Heart right ventricle (tissue), 16 donors: Measurements from ENCODE around the gene IQSEC1. TPM values are rescaled to one million over a fixed set of nuclear protein-coding genes. Genes with fewer than 3 reads are reported as not detected.

Source experiments
- ATAC-seq, 8 donors: fragments of 200-7000 bp; cut with Tn5 transposase; one replicate each; pipeline ENCODE4 v1.9.1; 2020; ENCODE audit warnings: mild to moderate bottlenecking in 8 of 8, moderate library complexity in 8 of 8, moderate number of reproducible peaks in 1 of 8
- DNase-seq, 2 donors: peaks; one replicate each; pipeline ENCODE4 v3.0.0-alpha.2; 2020
- H3K27ac ChIP-seq, 10 donors: fragments of 200-600 bp; sonication (generic) in 2 of 10; one replicate each; pipeline versions ENCODE4 v1.5.0 to v1.8.0; 2020 to 2022; ENCODE audit warnings: mild to moderate bottlenecking in 3 of 10
- H3K27me3 ChIP-seq, 7 donors: fragments of 200-600 bp; one replicate each; pipeline ENCODE4 v1.8.0; 2021 to 2022; ENCODE audit warnings: mild to moderate bottlenecking in 2 of 7
- H3K36me3 ChIP-seq, 9 donors: fragments of 200-600 bp; sonication (generic) in 1 of 9; one replicate each; pipeline versions ENCODE4 v1.5.0 to v1.8.0; 2020 to 2022; ENCODE audit warnings: mild to moderate bottlenecking in 2 of 9
- H3K4me1 ChIP-seq, 9 donors: fragments of 200-600 bp; sonication (generic) in 1 of 9; one replicate each; pipeline versions ENCODE4 v1.5.0 to v1.8.0; 2020 to 2022; ENCODE audit warnings: mild to moderate bottlenecking in 4 of 9
- H3K4me3 ChIP-seq, 10 donors: fragments of 200-600 bp; sonication (generic) in 2 of 10; one replicate each; pipeline versions ENCODE4 v1.5.0 to v1.8.0; 2020 to 2022; ENCODE audit warnings: mild to moderate bottlenecking in 7 of 10, moderate library complexity in 2 of 10
- H3K9me3 ChIP-seq, 11 donors: fragments of 200-600 bp in 10 of 11; sonication (generic) in 2 of 11; one replicate each; pipeline versions ENCODE4 v1.5.0 to v1.8.0; 2013 to 2022; ENCODE audit warnings: mild to moderate bottlenecking in 2 of 11, control low read depth in 1 of 11, moderate library complexity in 1 of 11
- WGBS, 2 donors: extraction: QIAGEN DNeasy Blood & Tissue Kit; methylation state at CpG; one replicate each; pipeline ENCODE4 v1.1.7; 2013; ENCODE audit warnings: inconsistent platforms in 1 of 2; 5-methylcytosine and 5-hydroxymethylcytosine counted together
- intact Hi-C, 10 donors: fragments of 100-400 bp; cut with DNase I; formaldehyde crosslinking; loops; one replicate each; pipeline versions ENCODE4 v1.11.1 to v1.14.2; 2022
- polyA plus RNA-seq, 2 donors: library from polyadenylated mRNA; stranded (reverse); fragments of 200-250 nt; gene quantifications; one replicate each; pipeline ENCODE4 v1.2.3, GENCODE V29; 2013
- total RNA-seq, 10 donors: library from RNA; stranded (reverse); fragmentation: NEBNext Ultra II Directional in 3 of 10; extraction: Animal tissue kit (Norgen Biotek cat#: 25700) in 3 of 10; gene quantifications; one replicate each; pipeline versions ENCODE4 v1.2.1 to v1.2.4, GENCODE V29; 2021 to 2023
- TF ChIP-seq, protein P1 (sequence below), 9 donors: fragments of 200-600 bp; sonication (generic) in 2 of 9; IDR thresholded peaks; one replicate each; pipeline versions ENCODE4 v1.5.0 to v1.8.0; 2021 to 2022; ENCODE audit warnings: antibody characterized with exemption in 9 of 9, mild to moderate bottlenecking in 5 of 9, moderate library complexity in 1 of 9
- donor health status: Arrhythmogenic right ventricular cardiomyopathy.
- donor health status: ischemic (EF 13 %, LVEDD 7.1; RV severe dilation, severe dysfunction).
- donor health status: healthy with polysubstance abuse.
- donor health status: DM: no; HTN: yes; CAD: no.
- donor health status: DM: no; HTN: no; CAD: no.
- donor health status: ischemic (EF 25% LVEDD 6.9; RV normal size, moderate dysfunction).
- donor health status: ischemic (EF 25% LVEDD 5.7; RV mildly dilated, moderate dysfunction).
- donor health status: healthy.
- donor health status: DM: yes; HTN: yes; CAD: no.
- donor health status: Ischemic cardiomyopathy.
- donor health status: ischemic (EF 35%, LVEDD 5.7; RV mildly dilated, moderate dysfunction).
- donor health status: nonischemic (EF 11% LVEDD 7.7; RV severe dilation, severe dysfunction).
- donor health status: DM: yes; HTN: yes; CAD: no.
- donor health status: PGD.
- donor health status: ischemic (EF 29% LVEDD 5.4; RV normal size, mild dysfunction).
- donor health status: nonischemic (EF 23%, LVEDD 6.1; RV moderate dilation, normal function).

Gene IQSEC1
- total and polyA plus RNA-seq, 12 donors = 13.1 to 73.9 (median 60.4) TPM

DNA sequence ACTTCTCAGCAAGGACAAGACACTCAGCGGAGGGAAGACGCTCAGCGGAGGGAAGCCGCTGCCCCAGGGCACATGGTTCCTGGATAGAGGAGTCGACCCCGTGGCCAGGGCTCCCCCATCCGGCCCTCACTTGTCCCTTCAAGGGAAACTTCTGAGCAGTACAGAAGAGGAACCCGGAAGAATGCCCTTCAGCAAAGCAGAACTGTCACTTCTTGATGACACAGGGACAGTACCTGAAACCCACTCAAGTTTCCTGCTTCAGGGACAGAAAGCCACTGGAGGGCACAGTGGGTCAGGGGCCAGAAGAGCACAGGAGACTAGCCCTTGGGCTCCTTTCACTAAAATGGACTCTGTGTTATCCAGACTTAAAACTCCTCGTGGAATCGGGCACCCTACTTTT lies 134.1 kb downstream of the IQSEC1 start:
- intact Hi-C loops = loop anchor here in 1 of 10 donors (10.0 kb wide), 1 partner anchor 46 kb away; no protein-coding TSS in a partner anchor
- peaks cover 49 to 100% (median 86%) of the 10 kb centered on the region in 9 donors for H3K4me1 ChIP-seq
- 75 to 80% methylated on average over 10 of the region's 10 CpGs for WGBS, 2 donors
- DNase-seq (no peak), ATAC-seq (no peak)
- H3K36me3 ChIP-seq = peaks cover 0 to 95% (median 25%) of the 10 kb centered on the region in 9 donors
- no peaks in the 10 kb centered on the region for H3K27me3 ChIP-seq
- TF ChIP-seq, protein P1, sequence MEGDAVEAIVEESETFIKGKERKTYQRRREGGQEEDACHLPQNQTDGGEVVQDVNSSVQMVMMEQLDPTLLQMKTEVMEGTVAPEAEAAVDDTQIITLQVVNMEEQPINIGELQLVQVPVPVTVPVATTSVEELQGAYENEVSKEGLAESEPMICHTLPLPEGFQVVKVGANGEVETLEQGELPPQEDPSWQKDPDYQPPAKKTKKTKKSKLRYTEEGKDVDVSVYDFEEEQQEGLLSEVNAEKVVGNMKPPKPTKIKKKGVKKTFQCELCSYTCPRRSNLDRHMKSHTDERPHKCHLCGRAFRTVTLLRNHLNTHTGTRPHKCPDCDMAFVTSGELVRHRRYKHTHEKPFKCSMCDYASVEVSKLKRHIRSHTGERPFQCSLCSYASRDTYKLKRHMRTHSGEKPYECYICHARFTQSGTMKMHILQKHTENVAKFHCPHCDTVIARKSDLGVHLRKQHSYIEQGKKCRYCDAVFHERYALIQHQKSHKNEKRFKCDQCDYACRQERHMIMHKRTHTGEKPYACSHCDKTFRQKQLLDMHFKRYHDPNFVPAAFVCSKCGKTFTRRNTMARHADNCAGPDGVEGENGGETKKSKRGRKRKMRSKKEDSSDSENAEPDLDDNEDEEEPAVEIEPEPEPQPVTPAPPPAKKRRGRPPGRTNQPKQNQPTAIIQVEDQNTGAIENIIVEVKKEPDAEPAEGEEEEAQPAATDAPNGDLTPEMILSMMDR (IDR thresholded peaks at IDR 0.05) = no peak
- H3K27ac ChIP-seq = peak overlapping the region in 9 of 10 donors; percentile 46 to 86 (median 79)
- no peaks in the 10 kb centered on the region for H3K9me3 ChIP-seq
- H3K4me3 ChIP-seq = no peak overlapping the region

DNA sequence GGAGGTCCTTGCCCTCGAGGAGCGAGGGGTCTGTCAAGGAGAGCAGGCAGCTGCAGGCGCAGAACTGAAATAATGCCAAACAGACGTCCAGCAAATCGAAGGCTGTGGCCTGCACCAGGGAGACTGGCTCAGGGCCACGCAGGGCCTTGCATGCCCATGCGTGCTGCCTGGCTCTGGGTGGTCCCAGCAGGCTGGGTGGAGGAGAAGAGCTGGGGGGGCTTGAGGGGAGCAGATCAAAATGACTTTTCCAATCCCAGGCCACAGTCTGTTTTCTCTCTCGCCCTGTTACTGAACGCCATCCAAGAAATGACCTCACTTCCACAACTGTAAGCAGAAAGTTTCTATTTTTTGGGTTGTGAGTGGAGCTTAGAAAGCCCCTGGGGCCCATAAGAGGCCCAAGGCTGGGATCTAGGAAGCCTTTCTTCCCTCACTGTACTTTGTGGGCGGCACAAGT lies 134.9 kb downstream of the IQSEC1 start:
- H3K9me3 ChIP-seq = no peaks in the 10 kb centered on the region
- peaks cover 50 to 100% (median 86%) of the 10 kb centered on the region in 9 donors for H3K4me1 ChIP-seq
- no peaks in the 10 kb centered on the region for H3K27me3 ChIP-seq
- TF ChIP-seq, protein P1 (IDR thresholded peaks at IDR 0.05) = no peak
- intact Hi-C loops = loop anchor here in 1 of 10 donors (10.0 kb wide), 1 partner anchor 47 kb away; no protein-coding TSS in a partner anchor
- peaks cover 0 to 99% (median 25%) of the 10 kb centered on the region in 9 donors for H3K36me3 ChIP-seq
- WGBS, 2 donors = 19 to 22% methylated on average over 10 of the region's 10 CpGs
- peak overlapping the region in 1 of 10 donors; percentile 7 for H3K4me3 ChIP-seq
- H3K27ac ChIP-seq = peak overlapping the region; percentile 3 to 86 (median 78)
- ATAC-seq = peak in 7 of 8 donors; percentile 30 to 79 (median 70)
- DNase-seq = peak in 1 of 2 donors; percentile 82

DNA sequence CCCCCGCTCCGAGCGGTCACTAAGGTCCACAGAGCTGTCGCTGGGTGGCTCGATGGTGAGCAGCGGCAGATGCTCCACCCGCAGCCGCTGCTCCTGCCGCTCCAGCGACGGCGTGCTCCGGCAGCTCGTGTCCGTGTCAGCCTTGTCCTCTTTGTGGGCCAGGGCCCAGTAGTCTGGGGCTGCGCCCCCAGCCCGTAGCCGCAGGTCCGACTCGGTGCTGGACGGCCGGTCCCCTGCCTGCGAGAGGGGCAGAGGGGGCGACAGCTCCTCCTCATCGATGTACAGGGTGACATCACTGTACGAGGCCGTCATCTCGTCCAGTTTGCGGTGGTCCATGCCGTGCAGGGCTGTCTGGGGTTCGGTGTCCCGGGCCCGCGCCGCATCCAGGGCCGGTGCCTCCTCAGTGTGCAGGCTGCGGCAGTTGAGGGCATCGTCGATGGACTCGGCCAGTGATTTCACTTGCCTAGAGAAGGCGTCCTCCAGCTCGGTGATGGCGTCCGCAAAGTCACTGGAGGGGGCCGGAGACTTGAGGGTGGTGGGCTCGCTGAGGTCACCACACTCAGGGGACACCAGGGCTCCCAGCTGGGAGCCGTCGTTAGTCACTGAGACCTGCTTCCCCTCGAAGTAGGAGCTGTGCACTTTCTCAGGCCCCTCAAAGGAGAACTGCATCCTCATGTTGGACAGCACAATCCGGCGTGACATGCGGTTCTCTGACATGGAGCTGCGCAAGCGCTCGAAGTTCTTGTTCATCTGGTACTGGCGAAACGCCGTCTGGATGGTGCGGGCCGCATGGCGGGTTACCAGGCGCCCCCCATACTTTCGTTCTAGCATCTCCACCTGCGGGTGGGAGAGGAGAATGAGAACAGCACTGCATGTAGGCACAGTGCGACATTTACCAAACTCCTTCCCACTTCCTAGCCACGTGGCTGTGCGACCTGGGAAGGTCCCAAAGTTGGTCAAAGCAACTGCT lies 137.1 kb downstream of the IQSEC1 start:
- ATAC-seq = no peak
- no peaks in the 10 kb centered on the region for H3K9me3 ChIP-seq
- peaks cover 0 to 100% (median 19%) of the 10 kb centered on the region in 9 donors for H3K36me3 ChIP-seq
- intact Hi-C loops = loop anchor here in 1 of 10 donors (10.0 kb wide), 1 partner anchor 49 kb away; no protein-coding TSS in a partner anchor
- no peaks in the 10 kb centered on the region for H3K27me3 ChIP-seq
- no peak overlapping the region for H3K4me3 ChIP-seq
- H3K27ac ChIP-seq = peak overlapping the region in 6 of 10 donors; percentile 83 to 91 (median 88)
- TF ChIP-seq, protein P1 (IDR thresholded peaks at IDR 0.05) = no peak
- no peak for DNase-seq
- WGBS, 2 donors = 97% methylated on average over 67 of the region's 67 CpGs
- peaks cover 72 to 100% (median 88%) of the 10 kb centered on the region in 9 donors for H3K4me1 ChIP-seq
